ENCODE measurements around the gene ZFHX2. TPM values are rescaled to one million over a fixed set of nuclear protein-coding genes. Genes with fewer than 3 reads are reported as not detected.

The ZFHX2 gene
- total and polyA plus RNA-seq, 2 of the 13 experiments (the other 11 are each of a cell fraction or from before 2014, with no cell fraction given) = 0.17 to 0.44 TPM

DNA sequence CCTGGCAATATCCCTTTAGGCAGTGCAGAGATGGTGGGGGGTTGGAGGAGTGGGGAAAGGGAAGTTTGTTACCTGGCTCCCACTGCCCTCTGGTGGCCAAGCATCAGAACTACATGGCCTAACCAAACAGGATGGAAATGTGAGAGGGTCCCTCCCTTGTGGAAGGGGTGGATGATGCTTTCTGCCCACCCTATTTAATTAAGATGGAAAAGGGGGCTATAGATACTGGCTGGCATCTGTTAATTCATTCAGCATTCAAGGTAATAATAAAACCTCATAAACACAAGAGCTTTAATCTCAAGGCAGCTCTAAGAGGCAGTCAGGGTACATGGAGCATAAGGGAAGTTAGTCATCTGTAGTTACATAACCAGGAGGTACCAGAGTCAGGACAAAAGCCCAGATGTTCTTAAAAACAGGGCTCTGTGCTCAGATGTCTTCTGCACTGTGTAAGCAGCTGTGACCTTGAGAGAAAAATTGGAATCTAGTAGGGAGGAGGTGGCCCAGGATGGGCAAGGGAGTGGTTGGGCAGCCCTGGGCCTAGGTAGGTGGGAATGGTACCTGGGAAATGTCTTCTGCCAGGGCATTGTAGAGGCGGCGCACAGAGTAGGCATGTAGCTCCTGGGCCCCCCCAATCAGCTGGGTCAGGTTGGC, 11.4 kb upstream of the ZFHX2 start:
- FAIRE-seq (peak; percentile 97), ATAC-seq (peak; percentile 28), DNase-seq (ENCODE audit: low spot score) (peak; percentile 74)
- POLR2A ChIA-PET = interaction anchor here (0.6 to 1.3 kb wide), 6 partner anchors 10 to 584 kb away, joined by 3 to 5 read pairs (median 4); partner anchors contain the start of genes NGDN, PSME2, RNF31 and ZFHX2
- Histone ChIP-seq H3K27me3 (ENCODE audit: control insufficient read depth in 1 of 2, insufficient read depth in 2 of 2, low read length in 2 of 2) (no peaks in the 10 kb centered on the region; a peak in 1 of 5 replicates), H3K4me1 (ENCODE audit: insufficient read depth, low read length) (peaks cover 31% of the 10 kb centered on the region), H2AFZ (ENCODE audit: low read length) (no peak overlapping the region), H3K36me3 (replicated peaks in 1 of 2; ENCODE audit: control insufficient read depth in 1 of 2, insufficient read depth in 2 of 2, low read length in 2 of 2) (peaks cover 53 to 73% of the 10 kb centered on the region in 2 experiments), H3K4me2 (ENCODE audit: low read depth, low read length) (no peak overlapping the region), H3K4me3 (replicated peaks in 1 of 3; ENCODE audit: insufficient read depth in 1 of 3, low read depth in 2 of 3, low read length in 3 of 3) (no peak overlapping the region), H4K20me1 (ENCODE audit: insufficient read depth, low read length) (peaks cover 13% of the 10 kb centered on the region; the same call in 1 of the 2 replicates), H3K27ac (ENCODE audit: extremely low read length, insufficient read depth, low read length) (no peak overlapping the region), H3K9ac (ENCODE audit: insufficient read depth, low read depth, low read length) (no peak overlapping the region), H3K79me2 (ENCODE audit: insufficient read depth, low read length) (peaks cover 7% of the 10 kb centered on the region), H3K9me3 (ENCODE audit: low read length) (no peaks in the 10 kb centered on the region)
- intact Hi-C loops (cut with micrococcal nuclease; ENCODE audit: unreplicated experiment) = loop anchor here (1.0 kb wide), 3 partner anchors 80 to 235 kb away; no protein-coding TSS in a partner anchor
- in situ Hi-C loops (cut with HindIII; ENCODE audit: extremely low pct_ligation_motif_present, low pct_unique_long_range_greater_than_20kb) = no loop called here
- WGBS (ENCODE audit: low lambda C conversion rate) = 96% methylated on average over 2 of the region's 2 CpGs
- BruUV-seq (replicated peaks) = no TSS peak
- CTCF ChIA-PET (ENCODE audit: low intra/inter-chr PET ratio, low total read pairs) = interaction anchor here (1.1 to 10.9 kb wide), 4 partner anchors 24 to 235 kb away, joined by 3 to 275 read pairs (median 12); no protein-coding TSS in a partner anchor
- TF ChIP-seq, protein P1, sequence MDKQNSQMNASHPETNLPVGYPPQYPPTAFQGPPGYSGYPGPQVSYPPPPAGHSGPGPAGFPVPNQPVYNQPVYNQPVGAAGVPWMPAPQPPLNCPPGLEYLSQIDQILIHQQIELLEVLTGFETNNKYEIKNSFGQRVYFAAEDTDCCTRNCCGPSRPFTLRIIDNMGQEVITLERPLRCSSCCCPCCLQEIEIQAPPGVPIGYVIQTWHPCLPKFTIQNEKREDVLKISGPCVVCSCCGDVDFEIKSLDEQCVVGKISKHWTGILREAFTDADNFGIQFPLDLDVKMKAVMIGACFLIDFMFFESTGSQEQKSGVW (CRISPR knock-in tag; IDR thresholded peaks at IDR 0.05; ENCODE audit: borderline replicate concordance) = no peak
- TF ChIP-seq TFDP1 (CRISPR knock-in tag; IDR thresholded peaks at IDR 0.05; ENCODE audit: borderline replicate concordance) (no peak), ZNF329 (CRISPR knock-in tag; IDR thresholded peaks at IDR 0.05; ENCODE audit: low read depth) (0 out of 2 replicates have a peak, but pooled peaks have one; percentile 73), TAF1 (CRISPR knock-in tag; IDR thresholded peaks at IDR 0.05) (no peak), ZNF253 (CRISPR knock-in tag; IDR thresholded peaks at IDR 0.05; ENCODE audit: borderline replicate concordance) (0 out of 2 replicates have a peak, but pooled peaks have one; percentile 27), ATF3 (CRISPR knock-in tag; IDR thresholded peaks at IDR 0.05) (no peak), FOSL2 (CRISPR knock-in tag; IDR thresholded peaks at IDR 0.05) (0 out of 2 replicates have a peak, but pooled peaks have one; percentile 27), ZNF691 (CRISPR knock-in tag; IDR thresholded peaks at IDR 0.05; ENCODE audit: borderline replicate concordance, low read depth) (0 out of 2 replicates have a peak, but pooled peaks have one; percentile 21), KDM4B (CRISPR knock-in tag; IDR thresholded peaks at IDR 0.05) (0 out of 2 replicates have a peak, but pooled peaks have one; percentile 7), POLR2G (IDR thresholded peaks at IDR 0.05; ENCODE audit: low read depth, low read length) (peak; percentile 24; the same call in 1 of the 2 replicates), THAP11 (CRISPR knock-in tag; IDR thresholded peaks at IDR 0.05) (peak; percentile 69), E2F5 (CRISPR knock-in tag; conservative IDR thresholded peaks at IDR 0.05) (0 out of 2 replicates have a peak, but pooled peaks have one; percentile 28), ZSCAN29 (CRISPR knock-in tag; conservative IDR thresholded peaks at IDR 0.05) (no peak), SYNCRIP (IDR thresholded peaks at IDR 0.05; ENCODE audit: insufficient read depth, low read depth, low read length) (no peak), SMAD3 (CRISPR knock-in tag; IDR thresholded peaks at IDR 0.05) (no peak; the same call in 1 of the 2 replicates), RAD21 (CRISPR knock-in tag; IDR thresholded peaks at IDR 0.05) (peak; percentile 89), CHCHD3 (CRISPR knock-in tag; IDR thresholded peaks at IDR 0.05) (0 out of 2 replicates have a peak, but pooled peaks have one; percentile 42), ZNF430 (CRISPR knock-in tag; IDR thresholded peaks at IDR 0.05) (no peak)
- TF ChIP-seq, protein P2, sequence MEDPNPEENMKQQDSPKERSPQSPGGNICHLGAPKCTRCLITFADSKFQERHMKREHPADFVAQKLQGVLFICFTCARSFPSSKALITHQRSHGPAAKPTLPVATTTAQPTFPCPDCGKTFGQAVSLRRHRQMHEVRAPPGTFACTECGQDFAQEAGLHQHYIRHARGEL (CRISPR knock-in tag; IDR thresholded peaks at IDR 0.05) = no peak

Data from HepG2 (cell line).